CD4-positive, alpha-beta T cell treated with Interferon alpha-2 for 1 hour (primary cell): ENCODE results near the gene KIFBP.

Experiments
- DNase-seq, 2 donors: peaks; one replicate each; pipeline ENCODE4 v3.0.0-alpha.2; 2020 to 2022

The KIFBP gene

GRCh38 chr10:69051710-69052487, 63.3 kb downstream of the KIFBP start:
- no peak for DNase-seq

GRCh38 chr10:69052736-69053135, 64.1 kb downstream of the KIFBP start:
- no peak for DNase-seq

- DNase-seq: no peak
These were observed 66.6 kb downstream of the KIFBP start for GRCh38 chr10:69055241-69055640.

GRCh38 chr10:69056129-69056528, 67.5 kb downstream of the KIFBP start:
- DNase-seq: peak in 1 of 2 donors; percentile 51

GRCh38 chr10:69056536-69057260, 68.1 kb downstream of the KIFBP start:
- DNase-seq: no peak

GRCh38 chr10:69057261-69057950, 68.8 kb downstream of the KIFBP start:
- DNase-seq: peak in 1 of 2 donors; percentile 28

GRCh38 chr10:69057951-69058297, 69.3 kb downstream of the KIFBP start:
- no peak for DNase-seq

GRCh38 chr10:69060127-69060798, 71.7 kb downstream of the KIFBP start:
- no peak for DNase-seq

GRCh38 chr10:69061305-69062161, 72.9 kb downstream of the KIFBP start:
- peak; percentile 52 to 64 for DNase-seq

- no peak for DNase-seq
These were observed 74.3 kb downstream of the KIFBP start for GRCh38 chr10:69062901-69063300.

- DNase-seq: no peak
These were observed 76.2 kb downstream of the KIFBP start for GRCh38 chr10:69064762-69065328.

GRCh38 chr10:69065406-69066361, 77.1 kb downstream of the KIFBP start:
- DNase-seq: peak; percentile 28 to 76
